SK-N-SH (cell line): ENCODE data around the gene HNRNPD. TPM values are rescaled to one million over a fixed set of nuclear protein-coding genes. Genes with fewer than 3 reads are reported as not detected.

Experiments used
- CTCF ChIA-PET: fragments of 300-600, 350-600 bp; formaldehyde crosslinking; extraction: SDS; loops from one replicate; lab custom pipeline; 2021; lab: Yijun Ruan, JAX
- POLR2A ChIA-PET: fragments of 350-600 bp; sonication (Branson Sonifier 250); formaldehyde crosslinking; extraction: SDS; loops from one replicate; lab custom pipeline; 2020; ENCODE audit warnings: antibody characterized with exemption, inconsistent platforms; lab: Yijun Ruan, JAX
- DNase-seq: peaks from one replicate; pipeline ENCODE4 v3.0.0; 2012
- H2AFZ ChIP-seq: fragments of 200-600 bp; sonication (generic); 2 replicates; pipeline ENCODE4 v1.8.1; 2016; ENCODE audit warnings: antibody characterized with exemption, mild to moderate bottlenecking, low read depth
- H3F3A ChIP-seq: fragments of 200-600 bp; sonication (generic); replicated peaks from 2 replicates; pipeline ENCODE3; 2016; ENCODE audit warnings: antibody characterized with exemption, mild to moderate bottlenecking; ENCODE audit not compliant: insufficient read depth
- H3K27ac ChIP-seq, 2 experiments: fragments of 200-500 bp in 1 of 2; fragments of 200-600 bp in 1 of 2; sonication (Bioruptor generic) in 1 of 2; sonication (generic), shearing (Covaris generic) in 1 of 2; 2 replicates each; pipeline versions ENCODE4 v1.5.1 to v1.6.1; 2014 to 2016; ENCODE audit warnings: low read depth in 2 of 2, inconsistent platforms in 1 of 2, low read length in 1 of 2, mild to moderate bottlenecking in 1 of 2, mixed read lengths in 1 of 2
- H3K27me3 ChIP-seq: fragments of 200-600 bp; sonication (generic), shearing (Covaris generic); 2 replicates; pipeline ENCODE4 v1.6.1; 2016; ENCODE audit warnings: mixed run types; ENCODE audit not compliant: insufficient read depth
- H3K36me3 ChIP-seq, 2 experiments: fragments of 200-500 bp in 1 of 2; fragments of 200-600 bp in 1 of 2; sonication (Bioruptor generic) in 1 of 2; sonication (generic) in 1 of 2; replicated peaks in 1 of 2; 2 replicates each; pipeline versions ENCODE3 to v1.5.1; 2014 to 2016; ENCODE audit warnings: low read length in 1 of 2, mild to moderate bottlenecking in 1 of 2; ENCODE audit not compliant: insufficient read depth in 2 of 2, control insufficient read depth in 1 of 2
- H3K4me1 ChIP-seq, 2 experiments: fragments of 200-500 bp in 1 of 2; fragments of 200-600 bp in 1 of 2; sonication (Bioruptor generic) in 1 of 2; sonication (generic), shearing (Covaris generic) in 1 of 2; 2 replicates each; pipeline versions ENCODE4 v1.5.1 to v1.6.1; 2014 to 2016; ENCODE audit warnings: low read depth in 1 of 2, low read length in 1 of 2, mixed run types in 1 of 2; ENCODE audit not compliant: insufficient read depth in 2 of 2, control insufficient read depth in 1 of 2
- H3K4me2 ChIP-seq: fragments of 200-600 bp; sonication (generic), shearing (Covaris generic); 2 replicates; pipeline ENCODE4 v1.6.1; 2017; ENCODE audit warnings: mixed run types
- H3K4me3 ChIP-seq, 2 experiments: fragments of 200-500 bp in 1 of 2; fragments of 200-600 bp in 1 of 2; sonication (Bioruptor generic) in 1 of 2; sonication (generic), shearing (Covaris generic) in 1 of 2; 2 replicates each; pipeline versions ENCODE4 v1.5.1 to v1.8.1; 2014 to 2016; ENCODE audit warnings: low read depth in 2 of 2, inconsistent platforms in 1 of 2, low read length in 1 of 2, mild to moderate bottlenecking in 1 of 2, mixed read lengths in 1 of 2, moderate library complexity in 1 of 2
- H3K79me2 ChIP-seq: fragments of 200-600 bp; sonication (generic); 2 replicates; pipeline ENCODE4 v1.8.1; 2017; ENCODE audit warnings: mild to moderate bottlenecking; ENCODE audit not compliant: insufficient read depth
- H3K9ac ChIP-seq: fragments of 200-600 bp; sonication (generic); 2 replicates; pipeline ENCODE4 v1.6.1; 2017; ENCODE audit warnings: mixed run types
- H3K9me2 ChIP-seq: fragments of 200-600 bp; sonication (generic); 2 replicates; pipeline ENCODE4 v1.6.1; 2017; ENCODE audit warnings: mixed run types
- H3K9me3 ChIP-seq: fragments of 200-600 bp; sonication (generic); 2 replicates; pipeline ENCODE4 v1.6.1; 2017; ENCODE audit warnings: mixed run types, mild to moderate bottlenecking, moderate library complexity
- H4K20me1 ChIP-seq: fragments of 200-600 bp; sonication (generic); 2 replicates; pipeline ENCODE4 v1.6.1; 2017; ENCODE audit warnings: mild to moderate bottlenecking, mixed run types; ENCODE audit not compliant: insufficient read depth
- CHD2 ChIP-seq: fragments of 150-350 bp; IDR thresholded peaks from 2 replicates; pipeline ENCODE4 v1.6.1; 2018; ENCODE audit warnings: low read length; ENCODE audit not compliant: partially characterized antibody
- CTCF ChIP-seq: fragments of 200-600 bp; sonication (generic); IDR thresholded peaks from 2 replicates; pipeline ENCODE4 v1.6.1; 2017; ENCODE audit warnings: antibody characterized with exemption, mild to moderate bottlenecking, moderate library complexity
- EZH2phosphoT487 ChIP-seq: fragments of 200-600 bp; sonication (generic); IDR thresholded peaks from 2 replicates; pipeline ENCODE4 v1.6.1; 2017; ENCODE audit warnings: low read depth, mixed run types, mild to moderate bottlenecking, antibody characterized with exemption, moderate library complexity, borderline replicate concordance
- FOSL2 ChIP-seq: IDR thresholded peaks from 2 replicates; pipeline ENCODE4 v1.4.0; 2012; ENCODE audit warnings: low read depth, mild to moderate bottlenecking, moderate library complexity, borderline replicate concordance
- FOXJ3 ChIP-seq: sonication (generic); formaldehyde crosslinking; IDR thresholded peaks from 2 replicates; pipeline ENCODE4 v1.5.1; 2020; ENCODE audit warnings: mild to moderate bottlenecking, missing genetic modification reagents
- FOXM1 ChIP-seq: IDR thresholded peaks from 2 replicates; pipeline ENCODE4 v1.4.0; 2012; ENCODE audit warnings: low read depth, mild to moderate bottlenecking
- GABPA ChIP-seq: IDR thresholded peaks from 2 replicates; pipeline ENCODE4 v1.4.0; 2012; ENCODE audit warnings: low read depth, mild to moderate bottlenecking
- GATA2 ChIP-seq: sonication (generic); formaldehyde crosslinking; IDR thresholded peaks from 2 replicates; pipeline ENCODE4 v1.5.0; 2020; ENCODE audit warnings: mild to moderate bottlenecking, missing genetic modification reagents
- IRF3 ChIP-seq: fragments of 150-350 bp; IDR thresholded peaks from 2 replicates; pipeline ENCODE4 v1.6.1; 2016; ENCODE audit warnings: mild to moderate bottlenecking, low read depth, low read length
- MXI1 ChIP-seq: IDR thresholded peaks from 2 replicates; pipeline ENCODE4 v1.6.1; 2012; ENCODE audit warnings: mild to moderate bottlenecking, low read depth, low read length, improper control_type of control experiment
- NFIC ChIP-seq: IDR thresholded peaks from 2 replicates; pipeline ENCODE4 v1.4.0; 2012; ENCODE audit warnings: borderline replicate concordance
- NRF1 ChIP-seq: IDR thresholded peaks from 2 replicates; pipeline ENCODE4 v1.6.1; 2012; ENCODE audit warnings: low read depth, mild to moderate bottlenecking, low read length
- PBX3 ChIP-seq: IDR thresholded peaks from 2 replicates; pipeline ENCODE4; 2012
- POLR2AphosphoS5 ChIP-seq: IDR thresholded peaks from 2 replicates; pipeline ENCODE4 v1.6.1; 2012; ENCODE audit warnings: low read depth, low read length
- RCOR1 ChIP-seq: fragments of 150-350 bp; IDR thresholded peaks from 2 replicates; pipeline ENCODE4 v1.6.1; 2017; ENCODE audit warnings: antibody characterized with exemption, low read length
- RFX5 ChIP-seq: IDR thresholded peaks from 2 replicates; pipeline ENCODE4 v1.6.1; 2012; ENCODE audit warnings: mild to moderate bottlenecking, improper control_type of control experiment, low read length
- RXRA ChIP-seq: IDR thresholded peaks from 2 replicates; pipeline ENCODE4 v1.4.0; 2012; ENCODE audit warnings: low read depth, mild to moderate bottlenecking, borderline replicate concordance
- SMC3 ChIP-seq: IDR thresholded peaks from 2 replicates; pipeline ENCODE4 v1.6.1; 2012; ENCODE audit warnings: low read depth, low read length, improper control_type of control experiment
- TAF1 ChIP-seq: IDR thresholded peaks from 2 replicates; pipeline ENCODE4 v1.6.1; 2012; ENCODE audit warnings: low read depth, mild to moderate bottlenecking, low read length, moderate library complexity, borderline replicate concordance
- TCF12 ChIP-seq: IDR thresholded peaks from 2 replicates; pipeline ENCODE4 v1.4.0; 2012
- TEAD4 ChIP-seq: IDR thresholded peaks from 2 replicates; pipeline ENCODE4 v1.4.0; 2012; ENCODE audit warnings: mild to moderate bottlenecking, borderline replicate concordance; ENCODE audit not compliant: insufficient read depth
- USF2 ChIP-seq: fragments of 150-350 bp; IDR thresholded peaks from 2 replicates; pipeline ENCODE4 v1.6.1; 2017; ENCODE audit warnings: antibody characterized with exemption, low read length, low read depth, borderline replicate concordance
- YY1 ChIP-seq: IDR thresholded peaks from 2 replicates; pipeline ENCODE4 v1.4.0; 2012; ENCODE audit warnings: low read depth, mild to moderate bottlenecking
- WGBS: methylation state at CpG from one replicate; pipeline ENCODE4 v1.1.6; 2017; ENCODE audit warnings: low lambda C conversion rate; 5-methylcytosine and 5-hydroxymethylcytosine counted together
- polyA plus RNA-seq, 3 experiments: library from polyadenylated mRNA; depleted of rRNA; stranded (reverse); fragments of >200 nt; gene quantifications; 2 replicates each; pipeline ENCODE4 v1.2.3, GENCODE V29; 2012

Gene HNRNPD
- polyA plus RNA-seq, 1 of the 3 experiments (the other 2 are of a cell fraction): 286 TPM

- peaks cover 0 to 5% of the 10 kb centered on the region in 2 experiments for H3K36me3 ChIP-seq
- H3K27ac ChIP-seq: no peak overlapping the region
- POLR2A ChIA-PET: interaction anchor here (1.3 to 1.5 kb wide), 2 partner anchors 20 to 48 kb away, joined by 3 to 5 read pairs; no protein-coding TSS in a partner anchor
Measured at GRCh38 chr4:82380831-82381230, 7.0 kb upstream of the HNRNPD start.

GRCh38 chr4:82380344-82380743 is 6.6 kb upstream of the HNRNPD start:
- Histone ChIP-seq H3F3A (peaks cover 4% of the 10 kb centered on the region), H3K27ac (no peak overlapping the region), H3K4me1 (no peaks in the 10 kb centered on the region; a peak in 2 of 4 replicates), H3K4me2 (no peak overlapping the region), H2AFZ (no peak overlapping the region), H3K79me2 (peaks cover 46% of the 10 kb centered on the region), H3K27me3 (no peaks in the 10 kb centered on the region), H3K4me3 (no peak overlapping the region), H3K9me3 (0 out of 2 replicates have a peak, but pooled peaks cover 5% of the 10 kb centered on the region), H3K36me3 (peaks cover 0 to 5% of the 10 kb centered on the region in 2 experiments), H3K9me2 (no peaks in the 10 kb centered on the region), H4K20me1 (0 out of 2 replicates have a peak, but pooled peaks cover 6% of the 10 kb centered on the region), H3K9ac (no peak overlapping the region)
- ChIA-PET CTCF (interaction anchor here (1.2 to 1.6 kb wide), 2 partner anchors 9 to 49 kb away, joined by 3 to 8 read pairs; partner anchors contain the start of gene HNRNPDL), POLR2A (interaction anchor here (1.3 to 1.5 kb wide), 2 partner anchors 19 to 49 kb away, joined by 3 to 5 read pairs; no protein-coding TSS in a partner anchor)
- DNase-seq: no peak
- 87% methylated on average over 9 of the region's 9 CpGs for WGBS
- no peak for TF ChIP-seq GABPA
- TF ChIP-seq EZH2phosphoT487: no peak
- no peak for TF ChIP-seq TEAD4
- no peak for TF ChIP-seq TAF1
- TF ChIP-seq FOXJ3 (CRISPR knock-in tag): no peak
- TF ChIP-seq TCF12: no peak
- TF ChIP-seq RXRA: no peak
- TF ChIP-seq POLR2AphosphoS5: no peak
- no peak for TF ChIP-seq PBX3
- no peak for TF ChIP-seq NRF1
- no peak for TF ChIP-seq CTCF
- TF ChIP-seq NFIC: no peak
- no peak for TF ChIP-seq RFX5

More at GRCh38 chr4:82380831-82381230, 7.0 kb upstream of the HNRNPD start:
- Histone ChIP-seq H2AFZ (no peak overlapping the region), H3K4me1 (no peaks in the 10 kb centered on the region; a peak in 2 of 4 replicates), H3K4me2 (no peak overlapping the region), H3F3A (peaks cover 4% of the 10 kb centered on the region), H3K9ac (no peak overlapping the region), H4K20me1 (0 out of 2 replicates have a peak, but pooled peaks cover 4% of the 10 kb centered on the region), H3K79me2 (peaks cover 41% of the 10 kb centered on the region), H3K27me3 (no peaks in the 10 kb centered on the region)
- WGBS: 78% methylated on average over 4 of the region's 4 CpGs
- TF ChIP-seq RFX5 (no peak), FOXM1 (no peak), MXI1 (no peak), GABPA (no peak), CHD2 (no peak), GATA2 (CRISPR knock-in tag) (no peak), FOSL2 (no peak), YY1 (no peak), RCOR1 (no peak), USF2 (no peak), TAF1 (no peak), EZH2phosphoT487 (no peak), TCF12 (no peak), SMC3 (no peak), POLR2AphosphoS5 (no peak), IRF3 (no peak), RXRA (no peak)
- TF ChIP-seq, all 33 proteins: peak for 0
- H3K9me3 ChIP-seq: 0 out of 2 replicates have a peak, but pooled peaks cover 5% of the 10 kb centered on the region
- no peaks in the 10 kb centered on the region for H3K9me2 ChIP-seq
- no peak overlapping the region for H3K4me3 ChIP-seq
- no peak for DNase-seq
- CTCF ChIA-PET: interaction anchor here (1.6 kb wide), 1 partner anchor 49 kb away, joined by 8 read pairs; the partner anchor contains the start of gene HNRNPDL
